OCI-LY3 (cell line): ENCODE measurements around the gene PELI2.

Experiments
- H2AFZ ChIP-seq: fragments of 200-600, 300-600 bp; shearing (Covaris generic); 2 replicates; pipeline ENCODE4 v1.6.0; 2014; ENCODE audit warnings: antibody characterized with exemption, low read depth, low read length
- H3K27ac ChIP-seq: fragments of 200-600, 300-600 bp; sonication (generic); 2 replicates; pipeline ENCODE4 v1.5.1; 2014; ENCODE audit warnings: mild to moderate bottlenecking, low read length, moderate library complexity, mixed read lengths
- H3K27me3 ChIP-seq: fragments of 200-600, 300-600 bp; sonication (generic); 2 replicates; pipeline ENCODE4 v1.6.1; 2014; ENCODE audit warnings: low read depth, low read length, mixed read lengths
- H3K36me3 ChIP-seq: fragments of 200-600, 300-600 bp; sonication (generic); replicated peaks from 2 replicates; pipeline ENCODE3; 2014; ENCODE audit warnings: low read depth, low read length, mixed read lengths
- H3K4me1 ChIP-seq: fragments of 300-600, 200-600 bp; sonication (generic); 2 replicates; pipeline ENCODE4 v1.6.1; 2014; ENCODE audit warnings: low read length, mixed read lengths
- H3K4me2 ChIP-seq: fragments of 200-600, 300-600 bp; sonication (generic); 2 replicates; pipeline ENCODE4 v1.6.1; 2014; ENCODE audit warnings: low read length, mixed read lengths
- H3K4me3 ChIP-seq: fragments of 300-600, 200-600 bp; sonication (generic); 2 replicates; pipeline ENCODE4 v1.5.1; 2014; ENCODE audit warnings: antibody characterized with exemption, mild to moderate bottlenecking, low read length, moderate library complexity
- H3K79me2 ChIP-seq: fragments of 300-600, 200-600 bp; shearing (Covaris generic); 2 replicates; pipeline ENCODE4 v1.6.1; 2014; ENCODE audit warnings: mild to moderate bottlenecking, low read length, mixed read lengths
- H3K9ac ChIP-seq: fragments of 300-600, 200-600 bp; shearing (Covaris generic); 2 replicates; pipeline ENCODE4 v1.6.0; 2014; ENCODE audit warnings: mild to moderate bottlenecking, low read length, moderate library complexity
- H3K9me3 ChIP-seq: fragments of 200-600, 300-600 bp; shearing (Covaris generic); 2 replicates; pipeline ENCODE4 v1.6.1; 2014; ENCODE audit warnings: low read length, mixed read lengths; ENCODE audit not compliant: insufficient read depth
- H4K20me1 ChIP-seq: fragments of 200-600, 300-600 bp; sonication (generic); 2 replicates; pipeline ENCODE4 v1.6.1; 2016; ENCODE audit warnings: low read length, mixed read lengths; ENCODE audit not compliant: insufficient read depth
- CTCF ChIP-seq: fragments of 200-600, 300-600 bp; sonication (generic); IDR thresholded peaks from 2 replicates; pipeline ENCODE4 v1.5.1; 2014; ENCODE audit warnings: antibody characterized with exemption, low read length, low read depth
- EZH2phosphoT487 ChIP-seq: fragments of 200-600 bp; shearing (Covaris generic); IDR thresholded peaks from 2 replicates; pipeline ENCODE4 v1.6.1; 2018; ENCODE audit warnings: antibody characterized with exemption, mixed run types, low read depth

Gene PELI2

DNA sequence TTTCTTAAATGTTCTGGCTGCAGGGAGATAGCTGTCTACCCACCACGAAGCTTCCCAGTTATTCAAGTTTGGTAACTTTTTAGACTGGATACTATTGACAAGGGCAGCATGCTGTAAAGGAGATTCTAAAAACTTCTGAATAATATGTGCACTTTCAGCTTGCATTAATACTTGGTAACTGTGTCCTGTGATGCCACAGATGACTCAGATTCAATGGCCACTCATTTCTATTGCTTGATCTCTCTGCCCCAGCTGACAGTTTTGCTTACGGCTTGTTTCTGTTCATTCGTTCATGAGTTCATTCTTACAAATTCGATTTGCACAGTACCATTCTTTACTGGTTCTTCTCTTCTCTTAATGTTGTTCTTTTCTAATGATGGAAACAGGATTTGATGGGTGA lies 142.8 kb downstream of the PELI2 start:
- Histone ChIP-seq H3K4me3 (no peak overlapping the region), H2AFZ (no peak overlapping the region), H3K9ac (no peak overlapping the region), H3K27ac (no peak overlapping the region), H3K79me2 (no peaks in the 10 kb centered on the region), H3K9me3 (peaks cover 4% of the 10 kb centered on the region; the same call in 1 of the 2 replicates), H3K36me3 (no peaks in the 10 kb centered on the region), H3K4me1 (no peaks in the 10 kb centered on the region), H4K20me1 (no peaks in the 10 kb centered on the region), H3K4me2 (no peak overlapping the region), H3K27me3 (peaks cover 24% of the 10 kb centered on the region)
- TF ChIP-seq CTCF (no peak), EZH2phosphoT487 (no peak)

- no peaks in the 10 kb centered on the region for H4K20me1 ChIP-seq
- H3K27me3 ChIP-seq: peaks cover 26% of the 10 kb centered on the region
- H3K36me3 ChIP-seq: no peaks in the 10 kb centered on the region
- no peaks in the 10 kb centered on the region for H3K4me1 ChIP-seq
- no peak overlapping the region for H3K4me2 ChIP-seq
- TF ChIP-seq CTCF (no peak), EZH2phosphoT487 (no peak)
- H3K9me3 ChIP-seq: peaks cover 4% of the 10 kb centered on the region; the same call in 1 of the 2 replicates
- H3K79me2 ChIP-seq: no peaks in the 10 kb centered on the region
- no peak overlapping the region for H3K9ac ChIP-seq
- no peak overlapping the region for H2AFZ ChIP-seq
- H3K4me3 ChIP-seq: no peak overlapping the region
- H3K27ac ChIP-seq: no peak overlapping the region
These were observed 144.3 kb downstream of the PELI2 start for GRCh38 chr14:56262530-56262929.

DNA sequence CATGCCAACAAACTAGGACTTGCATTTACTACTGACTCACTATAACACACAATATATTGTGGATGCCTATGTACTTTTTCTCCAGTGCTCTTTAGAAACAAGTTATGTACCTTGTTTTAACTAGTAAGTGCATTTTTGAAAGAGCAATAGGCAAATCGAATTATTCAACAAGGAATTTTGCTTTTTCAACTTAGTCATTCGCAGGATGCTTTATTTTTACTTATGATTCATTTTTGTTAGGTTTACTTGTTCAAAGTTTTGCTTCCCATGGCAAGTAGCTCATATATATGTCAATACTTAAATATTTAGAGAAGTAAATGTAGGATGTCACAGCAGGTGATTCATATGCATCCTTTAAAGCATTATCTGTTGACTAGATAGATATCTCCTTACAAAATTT lies 149.8 kb downstream of the PELI2 start:
- Histone ChIP-seq H2AFZ (no peak overlapping the region), H3K36me3 (no peaks in the 10 kb centered on the region), H4K20me1 (no peaks in the 10 kb centered on the region), H3K4me3 (no peak overlapping the region), H3K4me2 (no peak overlapping the region), H3K79me2 (no peaks in the 10 kb centered on the region), H3K27ac (no peak overlapping the region), H3K27me3 (peaks cover 10% of the 10 kb centered on the region), H3K4me1 (no peaks in the 10 kb centered on the region), H3K9ac (no peak overlapping the region), H3K9me3 (no peaks in the 10 kb centered on the region)
- no peak for TF ChIP-seq EZH2phosphoT487
- TF ChIP-seq CTCF: no peak

GRCh38 chr14:56268673-56269072 lies 150.5 kb downstream of the PELI2 start:
- Histone ChIP-seq H3K4me1 (no peaks in the 10 kb centered on the region), H3K4me2 (no peak overlapping the region), H4K20me1 (no peaks in the 10 kb centered on the region), H2AFZ (no peak overlapping the region), H3K27ac (no peak overlapping the region), H3K4me3 (no peak overlapping the region), H3K27me3 (peaks cover 10% of the 10 kb centered on the region), H3K9me3 (no peaks in the 10 kb centered on the region), H3K79me2 (no peaks in the 10 kb centered on the region), H3K36me3 (no peaks in the 10 kb centered on the region), H3K9ac (no peak overlapping the region)
- TF ChIP-seq EZH2phosphoT487: no peak
- TF ChIP-seq CTCF: no peak
